Measurements from ENCODE around the gene PPP2R5D. TPM values are rescaled to one million over a fixed set of nuclear protein-coding genes. Genes with fewer than 3 reads are reported as not detected.

Gene PPP2R5D
- total RNA-seq, 1 donor from 2014 or later: 37.5 TPM

DNA sequence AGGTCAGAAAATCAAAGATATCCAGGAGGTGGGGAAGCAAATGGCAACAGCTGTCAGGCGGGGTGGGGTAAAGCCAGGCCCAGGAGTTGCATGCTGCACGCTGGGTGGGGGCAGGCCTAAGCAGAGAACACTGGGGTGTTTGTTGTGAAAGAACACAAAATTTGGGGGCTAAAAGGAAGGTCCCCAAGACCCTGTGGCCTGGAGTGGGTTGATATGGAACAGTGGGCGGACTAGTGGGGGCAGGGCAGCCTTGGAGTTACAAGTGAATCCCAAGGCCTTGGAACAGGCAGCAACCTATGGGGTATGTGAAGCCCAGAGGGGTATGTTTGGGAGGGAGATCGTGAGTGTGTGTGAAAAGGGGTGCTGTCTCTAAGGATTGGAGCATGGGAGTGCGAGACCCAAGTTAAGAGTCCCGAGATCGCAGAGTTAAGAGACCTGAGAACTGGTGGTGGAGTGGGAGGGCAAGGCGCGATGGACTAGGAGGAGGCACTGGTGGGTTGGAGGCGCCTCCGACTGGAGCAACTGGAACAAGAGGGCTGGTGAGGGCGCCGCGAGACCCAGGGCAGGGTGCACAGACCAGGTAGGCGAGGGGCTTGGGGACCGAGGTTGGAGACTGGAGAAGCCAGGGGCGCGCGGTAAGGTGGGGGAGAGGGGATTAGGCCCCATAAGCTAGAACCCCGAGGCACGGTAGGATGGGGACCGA, 68.6 kb downstream of the PPP2R5D start:
- DNase-seq (ENCODE audit: low spot score in 2 of 2): no peak
- FAIRE-seq: no peak

DNA sequence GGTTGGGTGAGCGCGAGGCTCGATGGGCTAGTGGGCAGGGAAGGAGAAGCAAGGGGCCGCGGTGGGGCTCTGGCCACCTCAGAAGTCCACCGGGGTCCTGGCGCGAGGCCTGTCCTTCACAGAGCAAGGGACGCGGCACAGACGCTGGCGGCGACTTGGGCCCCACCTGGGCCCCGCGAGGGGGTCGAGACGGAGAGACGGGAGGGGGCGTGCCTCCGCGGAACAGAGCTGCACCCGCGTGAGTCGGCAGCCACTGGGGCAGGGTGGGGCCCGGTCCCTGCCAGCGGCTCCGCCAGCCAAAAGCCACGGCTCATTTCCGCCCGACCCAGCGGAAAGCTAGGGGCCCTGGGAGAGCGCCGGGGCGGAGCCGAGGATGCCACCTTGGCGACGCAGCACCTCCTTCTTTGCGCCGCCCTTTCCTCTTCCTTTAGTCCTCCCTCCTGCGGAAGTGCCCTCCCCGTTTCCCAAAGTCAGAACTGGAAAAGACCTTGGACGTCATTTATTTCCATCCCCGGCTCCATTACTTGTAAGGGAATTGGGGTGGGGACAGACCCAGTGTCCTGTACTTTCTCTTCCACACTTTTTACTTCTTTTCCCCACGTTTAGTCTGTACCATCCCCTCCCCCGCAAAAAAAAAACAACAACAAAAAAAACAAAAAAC, 69.3 kb downstream of the PPP2R5D start, which contains the start of gene CUL7:
TSS of gene CUL7 (minus strand) at position 307 of the 661 bp plus-strand sequence. CDS start 1,063 bp downstream, outside the sequence.
- FAIRE-seq: no peak
- DNase-seq (ENCODE audit: low spot score in 2 of 2): peak; percentile 85 to 95

DNA sequence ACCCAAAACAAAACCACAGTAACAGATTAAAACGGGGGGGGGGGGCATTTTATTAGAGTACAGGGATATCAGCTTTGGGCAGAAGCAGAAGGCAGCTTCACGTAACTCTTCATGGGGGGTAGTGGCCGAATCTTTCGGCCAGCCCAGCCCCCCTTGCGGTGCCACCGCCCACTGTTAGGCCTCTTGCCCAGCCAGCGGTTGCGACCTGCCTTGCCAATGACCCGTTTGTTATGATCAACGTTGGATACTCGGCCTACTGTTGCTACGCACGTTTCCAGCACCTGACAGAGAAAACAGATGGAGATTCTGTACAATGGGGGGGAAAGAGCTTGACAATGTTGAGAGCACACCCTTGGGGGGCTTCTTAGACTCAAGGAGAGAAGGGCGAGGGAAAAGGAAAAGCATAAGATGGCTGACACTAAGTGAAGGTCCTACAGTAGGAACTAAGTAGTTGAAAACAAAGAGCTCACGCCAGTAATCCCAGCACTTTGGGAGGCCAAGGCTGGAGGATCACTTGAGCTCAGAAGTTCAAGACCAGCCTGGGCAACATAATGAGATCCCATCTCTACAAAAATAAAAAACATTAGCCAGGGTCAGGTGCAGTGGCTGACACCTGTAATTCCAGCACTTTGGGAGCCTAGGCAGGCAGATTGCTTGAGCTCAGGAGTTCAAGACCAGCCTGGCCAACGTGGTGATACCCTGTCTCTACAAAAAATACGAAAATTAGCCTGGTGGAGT, 70.0 kb downstream of the PPP2R5D start:
- DNase-seq (ENCODE audit: low spot score in 2 of 2) (no peak), FAIRE-seq (no peak)

DNA sequence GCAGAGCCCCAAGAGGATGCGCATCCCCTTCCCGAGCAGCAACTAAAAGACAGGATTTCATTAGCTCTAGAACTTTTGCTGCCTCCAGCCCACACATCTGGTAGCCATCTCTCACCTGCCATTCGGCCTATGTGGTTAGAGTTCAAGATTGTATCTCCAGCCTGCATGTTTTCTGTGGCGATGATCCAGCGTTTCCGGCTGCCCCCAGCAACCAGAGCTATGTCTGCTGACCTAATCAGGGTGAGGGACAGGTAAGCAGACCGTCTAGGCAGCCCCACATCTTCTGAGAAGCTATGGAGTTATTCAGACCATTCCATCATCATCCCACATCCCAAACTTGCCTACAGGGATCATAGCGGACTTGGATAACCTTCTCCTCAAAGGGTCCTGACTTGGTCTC, 71.6 kb downstream of the PPP2R5D start:
- FAIRE-seq (no peak), DNase-seq (ENCODE audit: low spot score in 2 of 2) (no peak)

DNA sequence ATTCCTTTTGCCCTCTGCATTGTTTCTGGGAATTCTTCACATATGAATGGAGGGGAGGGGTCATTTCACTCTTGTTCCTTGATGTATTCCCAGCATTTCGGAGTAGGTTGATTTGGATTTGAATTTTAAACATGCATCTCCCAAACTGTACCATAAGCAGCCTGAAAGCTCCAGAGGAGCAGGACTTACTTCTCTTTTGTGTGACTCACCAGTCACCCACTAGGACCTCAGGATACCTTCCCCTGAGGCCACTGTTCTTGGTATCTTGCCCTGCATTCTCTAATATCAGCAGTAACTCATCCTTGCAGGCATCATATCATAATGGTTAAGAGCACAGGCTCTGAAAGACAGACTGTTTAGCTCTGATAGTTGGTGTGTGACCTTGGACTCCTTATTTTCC, 74.2 kb downstream of the PPP2R5D start:
- no peak for DNase-seq (ENCODE audit: low spot score in 2 of 2)
- FAIRE-seq: no peak

DNA sequence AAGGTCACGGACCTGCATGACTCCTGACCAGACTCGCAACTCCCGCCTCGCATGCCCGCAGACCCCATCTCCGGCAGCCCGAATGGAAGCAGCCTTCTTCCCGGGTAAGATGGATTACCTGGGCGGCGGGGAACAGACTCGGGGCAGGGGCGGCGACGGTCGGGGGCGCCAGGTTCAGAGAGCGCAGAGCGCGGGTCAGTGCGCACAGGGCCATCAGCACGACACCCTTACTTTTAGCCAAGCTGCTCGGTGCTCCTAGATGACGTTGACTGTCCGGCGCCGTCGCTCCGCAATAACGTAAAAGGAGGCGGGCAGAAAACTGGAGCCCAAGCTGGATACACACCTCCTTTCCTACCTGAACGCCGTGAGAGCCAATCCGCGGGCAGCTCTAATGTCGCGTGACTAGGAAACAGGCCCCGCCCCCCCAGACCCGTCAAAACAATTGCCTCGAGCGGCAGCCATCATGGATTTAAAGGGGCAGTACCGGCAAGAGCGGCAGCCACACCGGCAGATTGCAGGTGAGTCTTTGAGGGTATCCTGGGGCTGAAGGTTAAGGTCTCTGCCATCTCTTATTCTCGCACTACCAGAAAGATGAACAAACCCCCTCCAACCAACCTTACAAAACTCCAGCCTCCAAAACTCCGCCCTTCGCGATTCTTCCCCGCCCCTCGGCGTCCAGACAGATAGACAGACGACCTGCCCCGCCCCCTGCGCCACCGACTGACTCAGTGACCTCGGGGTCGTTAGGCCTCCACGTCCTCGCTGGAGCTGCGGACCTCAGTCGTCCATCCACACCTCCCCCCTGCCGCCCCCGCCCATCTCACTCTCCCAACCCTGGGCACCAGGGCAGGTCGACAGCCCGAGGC, 75.0 kb downstream of the PPP2R5D start, which contains the start of the genes KLC4 and MRPL2:
TSS of gene KLC4 (plus strand) at position 464 of the 866 bp plus-strand sequence. CDS start 1,705 bp downstream, outside the sequence.
TSS of gene MRPL2 (minus strand) at position 267 of the 866 bp plus-strand sequence. CDS start at position 214, 53 bp downstream.
- FAIRE-seq: no peak
- peak; percentile 98 to 100 for DNase-seq (ENCODE audit: low spot score in 2 of 2)

DNA sequence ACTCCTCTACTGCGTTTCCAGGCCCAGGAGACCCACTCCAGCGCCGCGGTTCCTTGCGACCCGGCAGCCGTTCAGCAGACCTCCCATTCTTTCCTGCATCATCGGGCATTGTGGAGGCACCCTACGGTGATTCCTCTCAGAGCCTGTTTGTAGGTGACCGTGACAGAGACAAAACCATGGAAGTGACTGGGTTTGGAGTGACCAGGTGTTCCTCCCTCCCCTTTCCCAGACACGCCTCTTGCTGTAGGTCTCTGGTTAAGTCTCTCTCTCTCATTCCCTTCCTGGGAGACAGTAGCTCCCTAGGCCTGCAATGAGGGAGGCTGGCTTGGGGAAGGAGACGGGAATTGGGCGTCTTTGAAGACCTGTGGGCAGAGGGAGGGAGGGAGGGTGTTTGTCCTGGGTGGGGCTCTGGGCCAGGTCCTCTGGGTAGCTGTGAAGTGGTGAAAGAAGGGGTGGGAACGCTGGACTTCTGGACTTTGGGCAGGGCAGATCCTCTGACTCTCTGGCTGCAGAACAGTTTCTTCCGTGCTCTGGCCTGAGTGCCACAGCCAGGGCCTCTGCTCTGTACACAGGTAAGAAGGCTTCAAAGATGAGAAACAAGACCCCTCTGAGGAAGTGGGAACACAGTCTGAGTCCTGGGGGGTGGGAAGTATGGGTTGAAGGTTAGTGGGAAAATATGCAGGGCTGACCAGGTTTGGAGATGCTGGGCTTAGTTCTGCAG, 75.8 kb downstream of the PPP2R5D start:
- FAIRE-seq (no peak), DNase-seq (ENCODE audit: low spot score in 2 of 2) (no peak)

DNA sequence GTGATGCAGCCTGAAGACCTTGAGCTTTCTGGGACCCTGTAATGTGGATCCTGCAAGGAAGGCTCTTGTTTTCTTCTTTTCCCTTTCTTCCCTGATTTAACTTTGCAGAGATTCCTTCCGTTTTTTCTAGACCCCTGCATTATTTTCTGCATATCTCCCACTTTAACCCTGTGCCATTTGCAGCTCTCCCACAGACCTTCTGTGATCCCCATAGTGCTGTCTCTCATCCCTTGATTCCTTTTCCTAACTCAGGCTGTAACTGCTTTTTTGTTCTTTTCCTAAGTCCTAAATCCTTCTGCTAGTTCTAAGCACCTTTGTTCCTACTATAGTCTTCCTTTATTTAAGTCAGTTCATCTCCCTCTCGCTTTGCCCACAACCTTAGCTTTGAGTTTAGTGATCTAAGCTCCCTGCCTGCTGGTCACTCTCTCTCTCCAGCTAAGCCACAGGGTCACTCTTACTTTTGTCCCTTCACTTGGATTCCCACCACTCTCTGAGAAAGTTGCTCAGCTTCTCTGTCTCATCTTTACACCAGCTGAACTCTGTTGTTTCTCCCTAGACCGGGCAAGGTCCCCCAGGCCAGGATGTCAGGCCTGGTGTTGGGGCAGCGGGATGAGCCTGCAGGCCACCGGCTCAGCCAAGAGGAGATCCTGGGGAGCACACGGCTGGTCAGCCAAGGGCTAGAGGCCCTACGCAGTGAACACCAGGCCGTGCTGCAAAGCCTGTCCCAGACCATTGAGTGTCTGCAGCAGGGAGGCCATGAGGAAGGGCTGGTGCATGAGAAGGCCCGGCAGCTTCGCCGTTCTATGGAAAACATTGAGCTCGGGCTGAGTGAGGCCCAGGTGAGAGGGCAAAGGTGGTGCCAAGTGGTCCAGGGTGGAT, 76.6 kb downstream of the PPP2R5D start:
- FAIRE-seq (no peak), DNase-seq (ENCODE audit: low spot score in 2 of 2) (no peak)

DNA sequence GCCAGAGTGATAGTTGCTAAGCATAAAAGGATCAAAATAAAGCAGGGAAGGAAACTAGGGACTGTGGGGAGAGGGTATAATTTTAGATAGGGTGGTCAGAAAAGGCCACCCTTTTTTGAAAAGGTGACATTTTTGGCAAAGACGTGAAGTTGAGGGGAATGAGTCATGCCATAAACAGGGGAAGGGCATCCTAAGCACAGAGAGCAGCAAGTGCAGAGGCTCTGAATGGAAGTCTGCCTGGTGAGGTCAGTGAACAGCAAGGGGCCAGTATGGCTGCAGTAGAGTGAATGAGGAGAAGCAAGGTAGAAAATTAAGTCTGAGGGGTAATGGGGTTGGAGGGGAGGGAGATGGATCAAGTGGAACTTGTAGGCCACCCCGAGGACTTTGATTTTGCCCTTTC, 77.5 kb downstream of the PPP2R5D start:
- DNase-seq (ENCODE audit: low spot score in 2 of 2) (no peak), FAIRE-seq (no peak)

Other genes with a start within 250 kb of the PPP2R5D start
- 79.1 TPM for gene TBCC, start 238.5 kb upstream of the PPP2R5D start, total RNA-seq
- 23.2 TPM for gene BICRAL, start 202.5 kb upstream of the PPP2R5D start, total RNA-seq
- gene RPL7L1, start 105.0 kb upstream of the PPP2R5D start, total RNA-seq: 157 TPM
- gene PTCRA, start 68.5 kb upstream of the PPP2R5D start, total RNA-seq: not detected
- 14.7 TPM for gene CNPY3, start 55.1 kb upstream of the PPP2R5D start, total RNA-seq
- not detected for gene GNMT, start 23.8 kb upstream of the PPP2R5D start, total RNA-seq
- gene PEX6, start 5.4 kb upstream of the PPP2R5D start, total RNA-seq: 25.3 TPM
- 31.4 TPM for gene MEA1, start 29.4 kb downstream of the PPP2R5D start, total RNA-seq
- 164 TPM for gene KLHDC3, start 29.7 kb downstream of the PPP2R5D start, total RNA-seq
- 60.3 TPM for gene RRP36, start 37.1 kb downstream of the PPP2R5D start, total RNA-seq
- 12.6 TPM for gene CUL7, start 69.3 kb downstream of the PPP2R5D start, total RNA-seq
- gene MRPL2, start 74.9 kb downstream of the PPP2R5D start, total RNA-seq: 8.2 TPM
- gene KLC4, start 75.1 kb downstream of the PPP2R5D start, total RNA-seq: 18.8 TPM
- 16.7 TPM for gene PTK7, start 91.7 kb downstream of the PPP2R5D start, total RNA-seq
- 9.8 TPM for gene SRF, start 186.7 kb downstream of the PPP2R5D start, total RNA-seq
- gene CUL9, start 197.6 kb downstream of the PPP2R5D start, total RNA-seq: 22.0 TPM
- gene DNPH1, start 244.9 kb downstream of the PPP2R5D start, total RNA-seq: 13.9 TPM